ENCODE measurements around the gene NT5DC4.

- TF ChIP-seq CTCF (IDR thresholded peaks at IDR 0.05) (no peak), POLR2A (IDR thresholded peaks at IDR 0.05) (no peak)
These were observed 32.5 kb upstream of the NT5DC4 start for GRCh38 chr2:112688086-112688880.

Data from uterus (tissue), 2 donors.